ENCODE measurements around the gene CR1L.
"Not testable (repeated sequence)": the region's sequence is repeated elsewhere in the genome, so short reads cannot be mapped to it uniquely, and the experiment has no call there.

Gene CR1L

GRCh38 chr1:207644852-207645634 lies at the start of gene CR1L:
Gene CR1L, plus strand, starts transcription at chr1:207645133. Its CDS starts 101 bp downstream, at chr1:207645234.
- peak; percentile 88 for DNase-seq

- DNase-seq, result no peak
Measured at GRCh38 chr1:207603777-207604176, 41.2 kb upstream of the CR1L start.

GRCh38 chr1:207605444-207606361 lies 39.2 kb upstream of the CR1L start:
- DNase-seq, result no peak

DNA sequence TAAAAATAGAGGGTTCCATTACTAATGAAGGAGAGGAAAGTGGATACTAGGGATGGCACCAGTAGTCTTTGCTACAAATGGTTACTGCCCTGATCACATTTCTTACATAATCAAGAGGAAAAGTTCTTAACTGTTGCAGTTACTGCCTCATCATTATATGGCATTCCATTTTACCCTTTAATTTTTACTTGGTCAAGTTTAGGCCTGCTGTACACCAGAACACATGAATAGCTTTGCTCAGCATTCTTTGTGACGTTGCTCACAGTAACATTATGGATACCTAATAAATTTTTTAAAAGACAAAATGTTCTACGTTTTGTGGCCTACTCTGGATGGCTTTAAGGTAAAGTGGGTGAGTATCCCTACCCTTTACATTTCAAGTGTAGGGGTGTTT lies 38.6 kb upstream of the CR1L start:
- no peak for DNase-seq

GRCh38 chr1:207612762-207613161 lies 32.2 kb upstream of the CR1L start:
- no peak for DNase-seq

DNA sequence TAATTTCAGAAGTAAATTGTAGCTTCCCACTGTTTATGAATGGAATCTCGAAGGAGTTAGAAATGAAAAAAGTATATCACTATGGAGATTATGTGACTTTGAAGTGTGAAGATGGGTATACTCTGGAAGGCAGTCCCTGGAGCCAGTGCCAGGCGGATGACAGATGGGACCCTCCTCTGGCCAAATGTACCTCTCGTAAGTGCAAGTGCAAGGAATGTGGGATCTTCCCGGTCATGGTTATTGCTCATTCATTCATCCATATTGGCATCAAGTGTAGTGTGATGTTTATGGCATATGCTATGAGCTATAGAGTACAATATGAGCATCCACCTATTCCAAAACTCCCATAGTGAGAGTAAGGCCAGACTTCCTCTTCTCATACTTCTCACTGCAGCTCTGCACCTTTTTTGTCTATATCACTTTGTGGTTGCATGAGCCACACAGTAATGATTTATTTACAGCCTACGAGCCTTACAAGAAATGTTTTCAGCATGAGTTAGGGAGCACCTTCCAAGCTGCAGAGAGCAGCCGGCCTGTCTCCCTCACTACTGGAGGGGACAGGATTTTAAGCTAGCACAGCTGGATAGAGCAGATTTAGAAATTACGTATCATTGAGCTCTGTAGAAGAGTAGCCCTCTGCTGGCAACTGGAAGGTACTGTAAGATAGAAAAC lies 24.9 kb upstream of the CR1L start:
- peak; percentile 34 for DNase-seq

DNA sequence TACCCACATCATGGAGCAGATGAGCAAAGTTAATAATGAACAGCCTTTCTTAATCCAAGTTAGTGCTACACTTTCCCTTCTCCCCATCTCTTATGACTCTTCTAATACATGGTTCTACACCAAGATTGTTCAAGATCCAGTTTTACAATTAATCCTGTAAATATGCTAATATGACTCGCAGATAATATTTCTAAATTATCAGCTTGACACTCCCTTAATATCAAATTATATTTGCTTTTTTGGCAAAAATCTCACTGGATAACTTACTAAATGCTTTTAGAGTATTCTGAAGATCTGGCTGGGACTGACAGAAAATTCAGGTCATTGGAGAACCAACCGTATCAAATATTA lies 24.4 kb upstream of the CR1L start:
- no peak for DNase-seq

DNA sequence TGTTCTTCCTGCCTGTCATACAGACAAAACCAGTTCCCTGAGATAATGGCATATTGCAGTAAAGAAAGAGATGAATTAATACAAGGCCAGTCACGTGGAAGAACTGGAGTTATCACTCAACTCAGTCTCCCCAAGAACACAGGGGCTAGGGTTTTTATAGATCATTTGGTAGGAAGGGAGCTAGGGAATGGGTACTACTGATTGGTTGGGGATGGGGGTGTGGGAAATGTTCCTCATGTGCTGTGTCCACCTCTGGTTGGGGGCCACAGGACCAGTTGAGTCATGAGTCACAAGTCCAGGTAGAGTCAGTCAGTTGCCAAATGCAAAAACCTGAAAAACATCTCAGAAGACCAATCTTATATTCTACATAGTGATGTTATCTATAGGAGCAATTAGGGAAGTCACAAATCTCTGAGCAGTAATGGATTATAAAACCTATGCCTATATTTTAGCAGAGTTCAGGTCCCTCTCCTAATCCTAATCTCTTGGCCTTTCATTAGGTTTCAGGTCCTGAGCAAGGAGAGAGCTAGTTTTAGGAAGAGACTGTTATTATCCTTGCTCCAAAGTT lies 19.3 kb upstream of the CR1L start:
- DNase-seq, result not testable (repeated sequence)

DNA sequence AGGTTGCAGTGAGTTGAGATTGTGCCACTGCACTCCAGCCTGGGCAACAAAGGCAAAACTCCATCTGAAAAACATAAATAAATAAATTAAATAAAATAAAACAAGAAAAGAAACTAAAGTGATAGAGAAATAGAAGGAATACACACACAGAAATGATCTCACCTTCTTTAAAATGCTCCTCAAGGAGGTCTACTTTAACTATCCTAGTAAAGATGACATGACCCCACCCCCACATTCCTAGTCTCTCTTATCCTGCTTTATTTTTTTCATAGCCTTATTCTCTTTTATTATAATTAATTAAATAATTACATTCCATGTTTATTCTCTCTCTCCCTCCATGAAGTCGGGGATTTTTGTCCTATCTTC lies 18.0 kb upstream of the CR1L start:
- DNase-seq, result no peak

GRCh38 chr1:207627496-207627895 lies 17.4 kb upstream of the CR1L start:
- no peak for DNase-seq

- no peak for DNase-seq
Measured at GRCh38 chr1:207628776-207629175, 16.2 kb upstream of the CR1L start.

GRCh38 chr1:207631137-207631536 lies 13.8 kb upstream of the CR1L start:
- DNase-seq, result no peak

DNA sequence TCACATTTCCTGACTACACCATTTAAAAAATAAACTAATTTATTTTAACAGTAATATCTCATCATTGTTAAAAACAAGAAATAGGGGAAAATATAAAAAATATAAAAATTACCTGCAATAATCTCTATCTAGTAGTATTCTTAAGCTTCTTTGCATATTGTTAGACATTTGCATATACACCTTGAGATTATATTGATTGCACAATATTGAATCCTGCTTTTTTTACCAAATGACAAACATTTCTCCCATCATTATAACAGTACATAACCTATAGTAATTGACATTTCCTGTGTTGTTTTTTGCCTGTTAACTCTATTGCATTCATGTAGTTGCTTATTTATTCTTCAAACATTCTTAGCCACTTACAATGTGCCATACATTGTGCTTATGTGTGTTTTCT lies 11.7 kb upstream of the CR1L start:
- no peak for DNase-seq

GRCh38 chr1:207633699-207634289 lies 11.1 kb upstream of the CR1L start:
- DNase-seq, result not testable (repeated sequence)

DNA sequence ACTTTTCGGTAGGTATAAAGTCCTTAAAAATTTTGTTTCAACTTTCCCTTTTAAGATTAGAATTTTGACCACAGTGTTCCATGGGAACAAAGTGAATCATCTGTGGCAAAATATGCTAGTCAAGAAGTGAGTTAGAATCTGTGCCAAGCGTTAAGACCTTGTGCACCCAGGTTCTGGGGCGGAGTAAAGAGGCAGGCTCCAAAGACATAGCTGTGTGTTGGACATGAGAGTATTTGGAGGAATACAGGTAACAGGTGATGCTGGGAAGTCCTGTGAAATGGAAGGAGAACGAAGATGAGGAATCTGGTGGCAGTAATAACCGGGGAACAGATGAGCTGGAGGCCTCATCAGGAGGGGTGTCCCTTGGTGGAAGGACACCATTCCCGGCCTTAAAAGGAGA lies 10.6 kb upstream of the CR1L start:
- DNase-seq, result not testable (repeated sequence)

- not testable (repeated sequence) for DNase-seq
Measured at GRCh38 chr1:207635569-207636186, 9.3 kb upstream of the CR1L start.

GRCh38 chr1:207638487-207639145 lies 6.3 kb upstream of the CR1L start:
- not testable (repeated sequence) for DNase-seq

- DNase-seq, result not testable (repeated sequence)
Measured at GRCh38 chr1:207639362-207639761, 5.6 kb upstream of the CR1L start.

DNA sequence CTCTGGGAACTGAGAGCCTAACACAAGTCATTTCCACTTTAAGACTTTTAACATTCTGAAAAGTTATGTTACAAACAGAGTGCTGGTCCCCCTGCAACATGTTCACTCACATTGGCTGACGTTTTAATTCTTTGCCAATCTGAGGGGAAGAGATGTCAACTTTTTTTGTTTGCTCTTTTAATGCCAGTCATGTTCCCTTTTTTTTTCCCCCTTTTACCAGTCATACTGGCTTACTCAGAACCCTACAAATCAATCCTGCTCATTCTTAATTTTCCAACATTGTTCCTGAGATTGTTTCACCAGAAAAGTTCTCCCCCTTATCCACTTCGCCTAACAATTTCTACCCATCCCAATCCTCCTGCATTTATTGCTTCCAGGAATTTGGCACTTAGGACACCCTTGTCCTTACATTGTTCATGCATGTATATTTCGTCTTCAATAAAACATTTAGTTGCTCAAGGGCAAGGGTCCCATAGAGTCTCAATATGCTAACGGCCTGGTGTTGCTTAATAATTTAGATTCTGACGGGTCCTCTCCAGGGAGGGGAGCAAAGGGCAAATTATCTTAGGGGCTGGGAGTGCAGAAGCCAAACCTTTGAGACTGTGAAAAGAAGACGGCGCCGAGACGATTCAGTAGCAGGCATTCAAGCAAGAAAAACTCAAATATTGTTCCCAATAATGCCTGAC lies 624 bp upstream of the CR1L start:
- DNase-seq, result no peak

- no peak for DNase-seq
Measured at GRCh38 chr1:207645635-207646081, 725 bp downstream of the CR1L start.

DNA sequence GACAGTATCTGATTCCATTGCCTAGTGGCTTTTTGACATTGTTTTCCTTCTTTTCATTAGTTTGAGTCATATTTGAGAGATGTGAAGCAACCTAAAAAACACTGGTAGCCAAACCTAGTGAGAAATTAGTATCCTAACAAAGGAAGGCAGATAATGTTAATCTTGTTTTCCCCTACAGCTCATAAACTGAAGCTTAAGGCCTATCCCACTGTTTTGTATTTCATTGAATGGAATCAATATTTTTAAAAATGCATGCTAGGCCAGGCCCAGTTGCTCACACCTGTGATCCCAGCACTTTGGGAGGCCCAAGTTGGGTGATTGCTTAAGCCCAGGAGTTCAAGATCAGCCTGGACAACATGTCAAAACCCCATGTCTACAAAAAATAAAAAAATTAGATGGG lies 1.2 kb downstream of the CR1L start:
- no peak for DNase-seq
